Fibroblast of villous mesenchyme (primary cell): ENCODE data around the gene HCFC1. TPM values are rescaled to one million over a fixed set of nuclear protein-coding genes. Genes with fewer than 3 reads are reported as not detected.

Experiments
- DNase-seq: peaks from one replicate; pipeline ENCODE4 v3.0.0-alpha.2; 2010; ENCODE audit warnings: low read depth
- H3K4me3 ChIP-seq: 2 replicates; pipeline ENCODE4 v1.5.1; 2011; ENCODE audit warnings: low read depth, mild to moderate bottlenecking, low read length
- CTCF ChIP-seq: IDR thresholded peaks from 2 replicates; pipeline ENCODE4 v1.5.1; 2012; ENCODE audit warnings: low read depth, mild to moderate bottlenecking, low read length; ENCODE audit not compliant: insufficient read depth
- total RNA-seq: library from RNA; depleted of rRNA; stranded (reverse); fragments of >200 nt; gene quantifications from 2 replicates; pipeline ENCODE4 v1.2.3, GENCODE V29; 2012

The HCFC1 gene
- total RNA-seq, 1 donor: 28.1 TPM

GRCh38 chrX:153924149-153924861 lies 47.3 kb downstream of the HCFC1 start:
- DNase-seq: peak; percentile 51
- TF ChIP-seq CTCF: peak; percentile 35
- H3K4me3 ChIP-seq: no peak overlapping the region

GRCh38 chrX:153922932-153923857 lies 48.4 kb downstream of the HCFC1 start:
- peak; percentile 51 for TF ChIP-seq CTCF
- H3K4me3 ChIP-seq: no peak overlapping the region
- DNase-seq: peak; percentile 54

GRCh38 chrX:153921511-153922446 lies 49.8 kb downstream of the HCFC1 start:
- TF ChIP-seq CTCF: no peak
- H3K4me3 ChIP-seq: no peak overlapping the region
- DNase-seq: no peak

GRCh38 chrX:153921070-153921469 lies 50.5 kb downstream of the HCFC1 start:
- DNase-seq: no peak
- TF ChIP-seq CTCF: no peak
- no peak overlapping the region for H3K4me3 ChIP-seq

GRCh38 chrX:153920546-153920945 lies 51.1 kb downstream of the HCFC1 start:
- TF ChIP-seq CTCF: no peak

GRCh38 chrX:153919281-153919680 lies 52.3 kb downstream of the HCFC1 start:
- TF ChIP-seq CTCF: no peak
- DNase-seq: no peak
- H3K4me3 ChIP-seq: no peak overlapping the region

More at GRCh38 chrX:153920546-153920945, 51.1 kb downstream of the HCFC1 start:
- no peak for DNase-seq
- H3K4me3 ChIP-seq: no peak overlapping the region
